HUES48 (cell line): ENCODE measurements around the gene TANC1.
A peak's percentile ranks its signal among the peaks of the same experiment; 100 is the strongest.

Experiments used
- H3K27ac ChIP-seq: one replicate; pipeline ENCODE4 v1.7.0; 2013; ENCODE audit warnings: low read depth, low read length, inconsistent platforms
- H3K27me3 ChIP-seq: 2 replicates; pipeline ENCODE4 v1.6.1; 2013; ENCODE audit warnings: mild to moderate bottlenecking, low read length; ENCODE audit not compliant: control insufficient read depth, insufficient read depth
- H3K36me3 ChIP-seq: 2 replicates; pipeline ENCODE4 v1.6.1; 2013; ENCODE audit warnings: low read length; ENCODE audit not compliant: control insufficient read depth, insufficient read depth
- H3K4me1 ChIP-seq: 2 replicates; pipeline ENCODE4 v1.6.1; 2013; ENCODE audit warnings: mild to moderate bottlenecking, low read length; ENCODE audit not compliant: control insufficient read depth, insufficient read depth
- H3K4me3 ChIP-seq: 2 replicates; pipeline ENCODE4 v1.5.1; 2013; ENCODE audit warnings: mild to moderate bottlenecking, low read depth, low read length
- H3K9ac ChIP-seq: 2 replicates; pipeline ENCODE4 v1.6.1; 2013; ENCODE audit warnings: mild to moderate bottlenecking, low read depth, low read length, moderate library complexity
- H3K9me3 ChIP-seq: 2 replicates; pipeline ENCODE4 v1.6.1; 2013; ENCODE audit warnings: low read length; ENCODE audit not compliant: control insufficient read depth, insufficient read depth

The TANC1 gene

GRCh38 chr2:158968396-158969161 lies at the start of gene TANC1:
TSS of gene TANC1 (plus strand) at chr2:158968640. CDS start at chr2:159065911, 97,271 bp downstream.
- peak within 1 kb of the TSS; percentile 38 for H3K27ac ChIP-seq
- H3K4me3 ChIP-seq = peak within 1 kb of the TSS; percentile 77
- H3K27me3 ChIP-seq = peaks cover 83% of the 10 kb centered on the region
- H3K4me1 ChIP-seq = peaks cover 16% of the 10 kb centered on the region
- peak within 1 kb of the TSS; percentile 36 for H3K9ac ChIP-seq
- H3K36me3 ChIP-seq = no peaks in the 10 kb centered on the region
- H3K9me3 ChIP-seq = no peaks in the 10 kb centered on the region

- Histone ChIP-seq H3K36me3 (no peaks in the 10 kb centered on the region), H3K9ac (no peak overlapping the region), H3K4me3 (no peak overlapping the region), H3K9me3 (no peaks in the 10 kb centered on the region), H3K27me3 (no peaks in the 10 kb centered on the region), H3K27ac (peak overlapping the region; percentile 0), H3K4me1 (peaks cover 17% of the 10 kb centered on the region)
Measured at GRCh38 chr2:158921599-158922408, 46.6 kb upstream of the TANC1 start.

- Histone ChIP-seq H3K9ac (no peak overlapping the region), H3K36me3 (no peaks in the 10 kb centered on the region), H3K4me3 (peak overlapping the region; percentile 14; the same call in 1 of the 2 replicates), H3K27ac (peak overlapping the region; percentile 69), H3K27me3 (no peaks in the 10 kb centered on the region), H3K9me3 (no peaks in the 10 kb centered on the region), H3K4me1 (peaks cover 17% of the 10 kb centered on the region)
Measured at GRCh38 chr2:158922601-158923000, 45.8 kb upstream of the TANC1 start.

- Histone ChIP-seq H3K9ac (no peak overlapping the region), H3K36me3 (no peaks in the 10 kb centered on the region), H3K9me3 (no peaks in the 10 kb centered on the region), H3K4me3 (no peak overlapping the region), H3K27me3 (no peaks in the 10 kb centered on the region), H3K4me1 (peaks cover 17% of the 10 kb centered on the region), H3K27ac (peak overlapping the region; percentile 69)
Measured at GRCh38 chr2:158923180-158923594, 45.3 kb upstream of the TANC1 start.

GRCh38 chr2:158923641-158924040 lies 44.8 kb upstream of the TANC1 start:
- H3K4me3 ChIP-seq = no peak overlapping the region
- H3K27ac ChIP-seq = peak overlapping the region; percentile 69

GRCh38 chr2:158926478-158926948 lies 41.9 kb upstream of the TANC1 start:
- Histone ChIP-seq H3K27me3 (no peaks in the 10 kb centered on the region), H3K9ac (no peak overlapping the region), H3K36me3 (no peaks in the 10 kb centered on the region), H3K4me3 (no peak overlapping the region), H3K4me1 (peaks cover 19% of the 10 kb centered on the region), H3K9me3 (no peaks in the 10 kb centered on the region), H3K27ac (no peak overlapping the region)

More at GRCh38 chr2:158923641-158924040, 44.8 kb upstream of the TANC1 start:
- Histone ChIP-seq H3K27me3 (no peaks in the 10 kb centered on the region), H3K9ac (no peak overlapping the region), H3K36me3 (no peaks in the 10 kb centered on the region), H3K9me3 (no peaks in the 10 kb centered on the region), H3K4me1 (peaks cover 17% of the 10 kb centered on the region)

- Histone ChIP-seq H3K27me3 (no peaks in the 10 kb centered on the region), H3K27ac (no peak overlapping the region), H3K9me3 (no peaks in the 10 kb centered on the region), H3K36me3 (no peaks in the 10 kb centered on the region), H3K4me3 (no peak overlapping the region), H3K4me1 (peaks cover 7% of the 10 kb centered on the region), H3K9ac (no peak overlapping the region)
Measured at GRCh38 chr2:158928515-158928914, 39.9 kb upstream of the TANC1 start.

GRCh38 chr2:158928965-158929364 lies 39.5 kb upstream of the TANC1 start:
- H3K9me3 ChIP-seq = no peaks in the 10 kb centered on the region
- H3K27me3 ChIP-seq = no peaks in the 10 kb centered on the region
- H3K4me1 ChIP-seq = peaks cover 5% of the 10 kb centered on the region; the same call in 1 of the 2 replicates
- H3K4me3 ChIP-seq = no peak overlapping the region
- no peaks in the 10 kb centered on the region for H3K36me3 ChIP-seq
- H3K27ac ChIP-seq = no peak overlapping the region
- no peak overlapping the region for H3K9ac ChIP-seq

GRCh38 chr2:158931572-158931971 lies 36.9 kb upstream of the TANC1 start:
- H3K36me3 ChIP-seq = no peaks in the 10 kb centered on the region
- no peak overlapping the region for H3K4me3 ChIP-seq
- H3K27me3 ChIP-seq = no peaks in the 10 kb centered on the region
- no peak overlapping the region for H3K27ac ChIP-seq
- peaks cover 5% of the 10 kb centered on the region; the same call in 1 of the 2 replicates for H3K4me1 ChIP-seq
- no peaks in the 10 kb centered on the region for H3K9me3 ChIP-seq
- H3K9ac ChIP-seq = no peak overlapping the region

- peaks cover 5% of the 10 kb centered on the region; the same call in 1 of the 2 replicates for H3K4me1 ChIP-seq
- H3K27me3 ChIP-seq = no peaks in the 10 kb centered on the region
- H3K9me3 ChIP-seq = no peaks in the 10 kb centered on the region
- H3K36me3 ChIP-seq = no peaks in the 10 kb centered on the region
- no peak overlapping the region for H3K9ac ChIP-seq
- H3K27ac ChIP-seq = no peak overlapping the region
- no peak overlapping the region for H3K4me3 ChIP-seq
Measured at GRCh38 chr2:158932131-158932645, 36.3 kb upstream of the TANC1 start.
